HepG2 (cell line): ENCODE data around the gene LAMP1. TPM values are rescaled to one million over a fixed set of nuclear protein-coding genes. Genes with fewer than 3 reads are reported as not detected.

ENCODE experiments used
- CBX1 ChIP-seq: IDR thresholded peaks from one replicate; pipeline ENCODE4 v1.6.1; 2016; ENCODE audit warnings: antibody characterized with exemption, low read depth
- GABPA ChIP-seq, 2 experiments: IDR thresholded peaks; 2 replicates each; pipeline ENCODE4 v1.6.1; 2011 to 2016; ENCODE audit warnings: low read depth in 2 of 2, low read length in 1 of 2, missing biosample characterization in 1 of 2, missing genetic modification characterization in 1 of 2
- HNRNPL ChIP-seq: fragments of 200-400 bp; formaldehyde crosslinking; IDR thresholded peaks from 2 replicates; pipeline ENCODE4 v1.6.1; 2017; ENCODE audit warnings: mild to moderate bottlenecking, low read depth, low read length
- PAX8 ChIP-seq: sonication (generic); formaldehyde crosslinking; IDR thresholded peaks from 2 replicates; pipeline ENCODE4 v1.8.0; 2022; ENCODE audit warnings: mild to moderate bottlenecking, missing genetic modification reagents, borderline replicate concordance
- SIX1 ChIP-seq: sonication (generic); formaldehyde crosslinking; IDR thresholded peaks from 2 replicates; pipeline ENCODE4 v1.4.0; 2020; ENCODE audit warnings: missing genetic modification reagents, borderline replicate concordance
- SP5 ChIP-seq: IDR thresholded peaks from 2 replicates; pipeline ENCODE4 v1.6.1; 2016; ENCODE audit warnings: low read depth, borderline replicate concordance
- STAG1 ChIP-seq: sonication (generic); formaldehyde crosslinking; IDR thresholded peaks from 2 replicates; pipeline ENCODE4 v1.4.0; 2020; ENCODE audit warnings: missing genetic modification reagents
- ZBTB7A ChIP-seq: sonication (generic); formaldehyde crosslinking; IDR thresholded peaks from 2 replicates; pipeline ENCODE4 v1.8.0; 2022; ENCODE audit warnings: mild to moderate bottlenecking, missing genetic modification reagents
- ZNF343 ChIP-seq: sonication (generic); formaldehyde crosslinking; IDR thresholded peaks from 2 replicates; pipeline ENCODE4 v1.4.0; 2020; ENCODE audit warnings: mild to moderate bottlenecking, missing genetic modification reagents
- polyA plus RNA-seq, 8 experiments: library from polyadenylated mRNA; depleted of rRNA in 3 of 8; stranded (reverse) in 7 of 8; unstranded in 1 of 8; fragments of >200 nt; fragmentation: Illumina TruSeq in 4 of 8; extraction: Trizol in 4 of 8; gene quantifications; 2 replicates each; pipeline versions ENCODE4 v1.2.1 to v1.2.3, GENCODE V29; 2011 to 2016; ENCODE audit warnings: low read depth in 4 of 8, missing spikeins in 1 of 8, mixed read lengths in 1 of 8; ENCODE audit not compliant: insufficient read depth in 1 of 8
- total RNA-seq, 5 experiments: library from RNA; depleted of rRNA; stranded (reverse); fragments of >200 nt; fragmentation: Illumina TruSeq; extraction: Trizol; gene quantifications; 2 replicates each; pipeline ENCODE4 v1.2.3, GENCODE V29; 2016; ENCODE audit warnings: low read depth in 1 of 5
- TF ChIP-seq, protein P1 (sequence below): sonication (generic); formaldehyde crosslinking; IDR thresholded peaks from 2 replicates; pipeline ENCODE4 v1.8.0; 2022; ENCODE audit warnings: missing genetic modification reagents, mild to moderate bottlenecking, borderline replicate concordance
- TF ChIP-seq, protein P2 (sequence below): sonication (generic); formaldehyde crosslinking; conservative IDR thresholded peaks from 2 replicates; pipeline ENCODE4 v1.8.0; 2022; ENCODE audit warnings: mild to moderate bottlenecking, moderate library complexity, missing genetic modification reagents
- TF ChIP-seq, protein P3 (sequence below): sonication (generic); formaldehyde crosslinking; IDR thresholded peaks from 2 replicates; pipeline ENCODE4 v1.5.1; 2020; ENCODE audit warnings: mild to moderate bottlenecking, missing genetic modification reagents, moderate library complexity
- TF ChIP-seq, protein P4 (sequence below), 2 experiments: fragments of 450-650 bp in 1 of 2; sonication (generic) in 1 of 2; formaldehyde crosslinking; IDR thresholded peaks; 2 replicates each; pipeline versions ENCODE4 v1.5.0 to v1.8.0; 2020 to 2022; ENCODE audit warnings: mild to moderate bottlenecking in 1 of 2, missing genetic modification reagents in 1 of 2
- TF ChIP-seq, protein P5 (sequence below): sonication (generic); formaldehyde crosslinking; IDR thresholded peaks from 2 replicates; pipeline ENCODE4 v1.4.0; 2020; ENCODE audit warnings: missing genetic modification reagents

Gene LAMP1
- total and polyA plus RNA-seq, 2 of the 13 experiments (the other 11 are each of a cell fraction or from before 2014, with no cell fraction given), result 103 to 112 TPM

DNA sequence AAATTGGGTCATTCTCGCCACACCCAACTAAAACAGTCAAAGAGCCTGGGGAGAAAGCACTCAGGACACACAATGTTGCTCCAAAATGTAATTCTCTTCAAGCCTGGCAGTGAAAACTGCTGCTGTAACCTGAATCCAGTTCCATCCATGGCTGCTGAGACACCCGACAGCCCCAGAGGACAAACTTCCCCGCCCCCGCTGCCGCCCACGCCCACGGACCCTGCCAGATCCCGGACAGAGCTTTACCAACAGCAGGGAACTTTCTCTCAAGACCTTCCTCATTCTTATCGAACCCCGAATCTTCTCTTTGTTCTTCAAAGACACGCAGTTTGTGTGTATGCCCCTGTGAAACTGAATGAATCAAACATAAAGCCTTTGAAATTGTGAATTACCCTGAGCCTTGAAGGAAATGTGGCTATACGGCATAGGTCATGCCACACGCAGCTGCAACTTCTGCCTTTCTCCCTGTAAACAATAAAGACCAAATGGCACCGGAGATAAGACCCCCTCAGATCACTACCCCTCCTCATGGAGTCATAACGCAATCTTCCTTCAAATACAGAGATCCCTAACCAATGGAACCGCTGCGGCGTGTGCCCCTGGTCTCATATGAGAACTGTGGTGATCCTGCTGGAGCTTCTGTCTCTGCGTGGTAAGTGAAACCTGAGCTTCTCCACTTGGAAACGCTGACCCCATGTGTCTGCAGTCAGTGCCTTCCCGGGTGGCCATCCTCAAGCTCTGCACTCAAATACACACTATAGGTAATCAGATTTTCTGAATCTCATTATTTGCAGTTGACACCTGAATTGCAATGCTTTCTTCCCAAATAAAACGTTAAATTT lies 4.8 kb upstream of the LAMP1 start (continued):
- TF ChIP-seq, protein P1, sequence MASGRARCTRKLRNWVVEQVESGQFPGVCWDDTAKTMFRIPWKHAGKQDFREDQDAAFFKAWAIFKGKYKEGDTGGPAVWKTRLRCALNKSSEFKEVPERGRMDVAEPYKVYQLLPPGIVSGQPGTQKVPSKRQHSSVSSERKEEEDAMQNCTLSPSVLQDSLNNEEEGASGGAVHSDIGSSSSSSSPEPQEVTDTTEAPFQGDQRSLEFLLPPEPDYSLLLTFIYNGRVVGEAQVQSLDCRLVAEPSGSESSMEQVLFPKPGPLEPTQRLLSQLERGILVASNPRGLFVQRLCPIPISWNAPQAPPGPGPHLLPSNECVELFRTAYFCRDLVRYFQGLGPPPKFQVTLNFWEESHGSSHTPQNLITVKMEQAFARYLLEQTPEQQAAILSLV (CRISPR knock-in tag), result no peak
- no peak for TF ChIP-seq ZNF343 (CRISPR knock-in tag)
- TF ChIP-seq, protein P2, sequence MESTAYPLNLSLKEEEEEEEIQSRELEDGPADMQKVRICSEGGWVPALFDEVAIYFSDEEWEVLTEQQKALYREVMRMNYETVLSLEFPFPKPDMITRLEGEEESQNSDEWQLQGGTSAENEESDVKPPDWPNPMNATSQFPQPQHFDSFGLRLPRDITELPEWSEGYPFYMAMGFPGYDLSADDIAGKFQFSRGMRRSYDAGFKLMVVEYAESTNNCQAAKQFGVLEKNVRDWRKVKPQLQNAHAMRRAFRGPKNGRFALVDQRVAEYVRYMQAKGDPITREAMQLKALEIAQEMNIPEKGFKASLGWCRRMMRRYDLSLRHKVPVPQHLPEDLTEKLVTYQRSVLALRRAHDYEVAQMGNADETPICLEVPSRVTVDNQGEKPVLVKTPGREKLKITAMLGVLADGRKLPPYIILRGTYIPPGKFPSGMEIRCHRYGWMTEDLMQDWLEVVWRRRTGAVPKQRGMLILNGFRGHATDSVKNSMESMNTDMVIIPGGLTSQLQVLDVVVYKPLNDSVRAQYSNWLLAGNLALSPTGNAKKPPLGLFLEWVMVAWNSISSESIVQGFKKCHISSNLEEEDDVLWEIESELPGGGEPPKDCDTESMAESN (CRISPR knock-in tag), result no peak
- 0 out of 2 replicates have a peak, but pooled peaks have one; percentile 36 for TF ChIP-seq SIX1 (CRISPR knock-in tag)
- TF ChIP-seq, protein P3, sequence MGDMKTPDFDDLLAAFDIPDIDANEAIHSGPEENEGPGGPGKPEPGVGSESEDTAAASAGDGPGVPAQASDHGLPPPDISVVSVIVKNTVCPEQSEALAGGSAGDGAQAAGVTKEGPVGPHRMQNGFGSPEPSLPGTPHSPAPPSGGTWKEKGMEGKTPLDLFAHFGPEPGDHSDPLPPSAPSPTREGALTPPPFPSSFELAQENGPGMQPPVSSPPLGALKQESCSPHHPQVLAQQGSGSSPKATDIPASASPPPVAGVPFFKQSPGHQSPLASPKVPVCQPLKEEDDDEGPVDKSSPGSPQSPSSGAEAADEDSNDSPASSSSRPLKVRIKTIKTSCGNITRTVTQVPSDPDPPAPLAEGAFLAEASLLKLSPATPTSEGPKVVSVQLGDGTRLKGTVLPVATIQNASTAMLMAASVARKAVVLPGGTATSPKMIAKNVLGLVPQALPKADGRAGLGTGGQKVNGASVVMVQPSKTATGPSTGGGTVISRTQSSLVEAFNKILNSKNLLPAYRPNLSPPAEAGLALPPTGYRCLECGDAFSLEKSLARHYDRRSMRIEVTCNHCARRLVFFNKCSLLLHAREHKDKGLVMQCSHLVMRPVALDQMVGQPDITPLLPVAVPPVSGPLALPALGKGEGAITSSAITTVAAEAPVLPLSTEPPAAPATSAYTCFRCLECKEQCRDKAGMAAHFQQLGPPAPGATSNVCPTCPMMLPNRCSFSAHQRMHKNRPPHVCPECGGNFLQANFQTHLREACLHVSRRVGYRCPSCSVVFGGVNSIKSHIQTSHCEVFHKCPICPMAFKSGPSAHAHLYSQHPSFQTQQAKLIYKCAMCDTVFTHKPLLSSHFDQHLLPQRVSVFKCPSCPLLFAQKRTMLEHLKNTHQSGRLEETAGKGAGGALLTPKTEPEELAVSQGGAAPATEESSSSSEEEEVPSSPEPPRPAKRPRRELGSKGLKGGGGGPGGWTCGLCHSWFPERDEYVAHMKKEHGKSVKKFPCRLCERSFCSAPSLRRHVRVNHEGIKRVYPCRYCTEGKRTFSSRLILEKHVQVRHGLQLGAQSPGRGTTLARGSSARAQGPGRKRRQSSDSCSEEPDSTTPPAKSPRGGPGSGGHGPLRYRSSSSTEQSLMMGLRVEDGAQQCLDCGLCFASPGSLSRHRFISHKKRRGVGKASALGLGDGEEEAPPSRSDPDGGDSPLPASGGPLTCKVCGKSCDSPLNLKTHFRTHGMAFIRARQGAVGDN (CRISPR knock-in tag), result peak; percentile 34; the same call in 1 of the 2 replicates
- TF ChIP-seq PAX8, result no peak
- TF ChIP-seq, protein P4, sequence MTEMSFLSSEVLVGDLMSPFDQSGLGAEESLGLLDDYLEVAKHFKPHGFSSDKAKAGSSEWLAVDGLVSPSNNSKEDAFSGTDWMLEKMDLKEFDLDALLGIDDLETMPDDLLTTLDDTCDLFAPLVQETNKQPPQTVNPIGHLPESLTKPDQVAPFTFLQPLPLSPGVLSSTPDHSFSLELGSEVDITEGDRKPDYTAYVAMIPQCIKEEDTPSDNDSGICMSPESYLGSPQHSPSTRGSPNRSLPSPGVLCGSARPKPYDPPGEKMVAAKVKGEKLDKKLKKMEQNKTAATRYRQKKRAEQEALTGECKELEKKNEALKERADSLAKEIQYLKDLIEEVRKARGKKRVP (CRISPR knock-in tag; IDR thresholded peaks at IDR 0.05), result no peak
- no peak for TF ChIP-seq CBX1
- no peak for TF ChIP-seq HNRNPL
- no peak for TF ChIP-seq ZBTB7A (CRISPR knock-in tag)
- no peak for TF ChIP-seq GABPA (IDR thresholded peaks at IDR 0.05; ENCODE audit: low read depth, low read length)
- no peak for TF ChIP-seq GABPA (CRISPR knock-in tag; IDR thresholded peaks at IDR 0.05; ENCODE audit: low read depth)
- TF ChIP-seq STAG1 (CRISPR knock-in tag), result peak; percentile 14; the same call in 1 of the 2 replicates
- peak; percentile 48; the same call in 1 of the 2 replicates for TF ChIP-seq SP5 (CRISPR knock-in tag)
- TF ChIP-seq, protein P5, sequence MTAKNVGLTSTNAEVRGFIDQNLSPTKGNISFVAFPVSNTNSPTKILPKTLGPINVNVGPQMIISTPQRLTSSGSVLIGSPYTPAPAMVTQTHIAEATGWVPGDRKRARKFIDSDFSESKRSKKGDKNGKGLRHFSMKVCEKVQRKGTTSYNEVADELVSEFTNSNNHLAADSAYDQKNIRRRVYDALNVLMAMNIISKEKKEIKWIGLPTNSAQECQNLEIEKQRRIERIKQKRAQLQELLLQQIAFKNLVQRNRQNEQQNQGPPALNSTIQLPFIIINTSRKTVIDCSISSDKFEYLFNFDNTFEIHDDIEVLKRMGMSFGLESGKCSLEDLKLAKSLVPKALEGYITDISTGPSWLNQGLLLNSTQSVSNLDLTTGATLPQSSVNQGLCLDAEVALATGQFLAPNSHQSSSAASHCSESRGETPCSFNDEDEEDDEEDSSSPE (CRISPR knock-in tag), result no peak
